Measurements from ENCODE around the gene CAPN5. TPM values are rescaled to one million over a fixed set of nuclear protein-coding genes. Genes with fewer than 3 reads are reported as not detected.
A peak's percentile ranks its signal among the peaks of the same experiment; 100 is the strongest.
"Not testable (repeated sequence)": the region's sequence is repeated elsewhere in the genome, so short reads cannot be mapped to it uniquely, and the experiment has no call there.

Gene CAPN5
- polyA plus RNA-seq, 4 donors: 43.8 to 61.1 (median 54.7) TPM

- FAIRE-seq (no peak), DNase-seq (no peak)
- H3K27ac ChIP-seq (ENCODE audit: low read depth in 1 of 3, low read length in 2 of 3): no peak overlapping the region
- peaks cover 0 to 7% (median 6%) of the 10 kb centered on the region in 3 donors for H3K27me3 ChIP-seq (ENCODE audit: control insufficient read depth in 3 of 3, insufficient read depth in 3 of 3, low read length in 3 of 3)
- H3K4me1 ChIP-seq (ENCODE audit: control insufficient read depth in 3 of 3, insufficient read depth in 2 of 3, low read depth in 1 of 3, low read length in 2 of 3): peaks cover 0 to 20% (median 5%) of the 10 kb centered on the region in 3 donors
- no peak overlapping the region for H3K4me3 ChIP-seq (ENCODE audit: low read depth in 1 of 3, low read length in 3 of 3)
- 93 to 95% (median 95%) methylated on average over 9 of the region's 9 CpGs for WGBS, 3 donors
- H3K36me3 ChIP-seq (ENCODE audit: control insufficient read depth in 3 of 3, insufficient read depth in 2 of 3, low read depth in 1 of 3, low read length in 3 of 3): no peaks in the 10 kb centered on the region
- H3K9me3 ChIP-seq (ENCODE audit: control insufficient read depth in 2 of 2, insufficient read depth in 1 of 2, low read depth in 1 of 2, low read length in 1 of 2): peaks cover 0 to 3% of the 10 kb centered on the region in 2 donors
Measured at GRCh38 chr11:77044886-77045285, 21.9 kb upstream of the CAPN5 start.

GRCh38 chr11:77046060-77046501 lies 20.7 kb upstream of the CAPN5 start:
- Histone ChIP-seq H3K36me3 (ENCODE audit: control insufficient read depth in 3 of 3, insufficient read depth in 2 of 3, low read depth in 1 of 3, low read length in 3 of 3) (no peaks in the 10 kb centered on the region), H3K27me3 (ENCODE audit: control insufficient read depth in 3 of 3, insufficient read depth in 3 of 3, low read length in 3 of 3) (peaks cover 0 to 2% (median 0%) of the 10 kb centered on the region in 3 donors), H3K4me3 (ENCODE audit: low read depth in 1 of 3, low read length in 3 of 3) (peak overlapping the region in 1 of 3 donors; percentile 14), H3K27ac (ENCODE audit: low read depth in 1 of 3, low read length in 2 of 3) (no peak overlapping the region), H3K9me3 (ENCODE audit: control insufficient read depth in 2 of 2, insufficient read depth in 1 of 2, low read depth in 1 of 2, low read length in 1 of 2) (no peaks in the 10 kb centered on the region), H3K4me1 (ENCODE audit: control insufficient read depth in 3 of 3, insufficient read depth in 2 of 3, low read depth in 1 of 3, low read length in 2 of 3) (peaks cover 0 to 18% (median 5%) of the 10 kb centered on the region in 3 donors)
- no peak for FAIRE-seq
- WGBS, 3 donors: 3 to 7% (median 4%) methylated on average over 36 to 39 of the region's 39 CpGs
- DNase-seq: peak; percentile 68 to 85

- H3K27ac ChIP-seq (ENCODE audit: low read depth in 1 of 3, low read length in 2 of 3): peak overlapping the region in 2 of 3 donors; percentile 14 to 60
- peaks cover 0 to 2% (median 0%) of the 10 kb centered on the region in 3 donors for H3K27me3 ChIP-seq (ENCODE audit: control insufficient read depth in 3 of 3, insufficient read depth in 3 of 3, low read length in 3 of 3)
- DNase-seq: peak; percentile 94 to 96
- H3K4me1 ChIP-seq (ENCODE audit: control insufficient read depth in 3 of 3, insufficient read depth in 2 of 3, low read depth in 1 of 3, low read length in 2 of 3): peaks cover 0 to 18% (median 5%) of the 10 kb centered on the region in 3 donors
- no peaks in the 10 kb centered on the region for H3K36me3 ChIP-seq (ENCODE audit: control insufficient read depth in 3 of 3, insufficient read depth in 2 of 3, low read depth in 1 of 3, low read length in 3 of 3)
- WGBS, 3 donors: 2 to 6% (median 3%) methylated on average over 15 of the region's 15 CpGs
- H3K9me3 ChIP-seq (ENCODE audit: control insufficient read depth in 2 of 2, insufficient read depth in 1 of 2, low read depth in 1 of 2, low read length in 1 of 2): no peaks in the 10 kb centered on the region
- FAIRE-seq: no peak
- peak overlapping the region in 2 of 3 donors; percentile 38 to 42 for H3K4me3 ChIP-seq (ENCODE audit: low read depth in 1 of 3, low read length in 3 of 3)
Measured at GRCh38 chr11:77047007-77047927, 19.5 kb upstream of the CAPN5 start.

GRCh38 chr11:77047928-77048446 lies 18.8 kb upstream of the CAPN5 start:
- not testable (repeated sequence) for H3K36me3 ChIP-seq (ENCODE audit: control insufficient read depth in 3 of 3, insufficient read depth in 2 of 3, low read depth in 1 of 3, low read length in 3 of 3); H3K9me3 ChIP-seq (ENCODE audit: control insufficient read depth in 2 of 2, insufficient read depth in 1 of 2, low read depth in 1 of 2, low read length in 1 of 2); H3K4me3 ChIP-seq (ENCODE audit: low read depth in 1 of 3, low read length in 3 of 3); H3K27me3 ChIP-seq (ENCODE audit: control insufficient read depth in 3 of 3, insufficient read depth in 3 of 3, low read length in 3 of 3); DNase-seq; H3K27ac ChIP-seq (ENCODE audit: low read depth in 1 of 3, low read length in 2 of 3); FAIRE-seq
- 74 to 79% (median 76%) methylated on average over 7 of the region's 7 CpGs for WGBS, 3 donors
- peaks cover 0 to 18% (median 5%) of the 10 kb centered on the region in 3 donors for H3K4me1 ChIP-seq (ENCODE audit: control insufficient read depth in 3 of 3, insufficient read depth in 2 of 3, low read depth in 1 of 3, low read length in 2 of 3)

GRCh38 chr11:77049026-77049425 lies 17.7 kb upstream of the CAPN5 start:
- Histone ChIP-seq H3K36me3 (ENCODE audit: control insufficient read depth in 3 of 3, insufficient read depth in 2 of 3, low read depth in 1 of 3, low read length in 3 of 3) (no peaks in the 10 kb centered on the region), H3K27ac (ENCODE audit: low read depth in 1 of 3, low read length in 2 of 3) (peak overlapping the region; percentile 32 to 71 (median 34)), H3K9me3 (ENCODE audit: control insufficient read depth in 2 of 2, insufficient read depth in 1 of 2, low read depth in 1 of 2, low read length in 1 of 2) (no peaks in the 10 kb centered on the region), H3K4me1 (ENCODE audit: control insufficient read depth in 3 of 3, insufficient read depth in 2 of 3, low read depth in 1 of 3, low read length in 2 of 3) (peaks cover 0 to 18% (median 5%) of the 10 kb centered on the region in 3 donors), H3K4me3 (ENCODE audit: low read depth in 1 of 3, low read length in 3 of 3) (no peak overlapping the region), H3K27me3 (ENCODE audit: control insufficient read depth in 3 of 3, insufficient read depth in 3 of 3, low read length in 3 of 3) (peaks cover 0 to 2% (median 0%) of the 10 kb centered on the region in 3 donors)
- DNase-seq (peak in 1 of 2 donors; percentile 73), FAIRE-seq (no peak)
- WGBS, 3 donors: 20 to 55% (median 35%) methylated on average over 6 of the region's 6 CpGs

- WGBS, 3 donors: 81 to 87% (median 86%) methylated on average over 3 of the region's 3 CpGs
- no peak overlapping the region for H3K27ac ChIP-seq (ENCODE audit: low read depth in 1 of 3, low read length in 2 of 3)
Measured at GRCh38 chr11:77051511-77051910, 15.3 kb upstream of the CAPN5 start.

GRCh38 chr11:77052518-77052917 lies 14.3 kb upstream of the CAPN5 start:
- FAIRE-seq (no peak), DNase-seq (no peak)
- Histone ChIP-seq H3K36me3 (ENCODE audit: control insufficient read depth in 3 of 3, insufficient read depth in 2 of 3, low read depth in 1 of 3, low read length in 3 of 3) (no peaks in the 10 kb centered on the region), H3K27me3 (ENCODE audit: control insufficient read depth in 3 of 3, insufficient read depth in 3 of 3, low read length in 3 of 3) (no peaks in the 10 kb centered on the region), H3K4me3 (ENCODE audit: low read depth in 1 of 3, low read length in 3 of 3) (no peak overlapping the region), H3K9me3 (ENCODE audit: control insufficient read depth in 2 of 2, insufficient read depth in 1 of 2, low read depth in 1 of 2, low read length in 1 of 2) (peaks cover 3 to 26% of the 10 kb centered on the region in 2 donors), H3K27ac (ENCODE audit: low read depth in 1 of 3, low read length in 2 of 3) (no peak overlapping the region), H3K4me1 (ENCODE audit: control insufficient read depth in 3 of 3, insufficient read depth in 2 of 3, low read depth in 1 of 3, low read length in 2 of 3) (peaks cover 0 to 9% (median 5%) of the 10 kb centered on the region in 3 donors)
- WGBS, 3 donors: 78 to 90% (median 86%) methylated on average over 7 of the region's 7 CpGs

More at GRCh38 chr11:77051511-77051910, 15.3 kb upstream of the CAPN5 start:
- peaks cover 0 to 13% (median 5%) of the 10 kb centered on the region in 3 donors for H3K4me1 ChIP-seq (ENCODE audit: control insufficient read depth in 3 of 3, insufficient read depth in 2 of 3, low read depth in 1 of 3, low read length in 2 of 3)
- H3K27me3 ChIP-seq (ENCODE audit: control insufficient read depth in 3 of 3, insufficient read depth in 3 of 3, low read length in 3 of 3): no peaks in the 10 kb centered on the region
- H3K4me3 ChIP-seq (ENCODE audit: low read depth in 1 of 3, low read length in 3 of 3): no peak overlapping the region
- FAIRE-seq: no peak
- H3K9me3 ChIP-seq (ENCODE audit: control insufficient read depth in 2 of 2, insufficient read depth in 1 of 2, low read depth in 1 of 2, low read length in 1 of 2): peaks cover 3 to 16% of the 10 kb centered on the region in 2 donors
- no peaks in the 10 kb centered on the region for H3K36me3 ChIP-seq (ENCODE audit: control insufficient read depth in 3 of 3, insufficient read depth in 2 of 3, low read depth in 1 of 3, low read length in 3 of 3)
- no peak for DNase-seq

- Histone ChIP-seq H3K27me3 (ENCODE audit: control insufficient read depth in 3 of 3, insufficient read depth in 3 of 3, low read length in 3 of 3) (no peaks in the 10 kb centered on the region), H3K9me3 (ENCODE audit: control insufficient read depth in 2 of 2, insufficient read depth in 1 of 2, low read depth in 1 of 2, low read length in 1 of 2) (peaks cover 3 to 27% of the 10 kb centered on the region in 2 donors), H3K36me3 (ENCODE audit: control insufficient read depth in 3 of 3, insufficient read depth in 2 of 3, low read depth in 1 of 3, low read length in 3 of 3) (no peaks in the 10 kb centered on the region), H3K4me3 (ENCODE audit: low read depth in 1 of 3, low read length in 3 of 3) (no peak overlapping the region), H3K27ac (ENCODE audit: low read depth in 1 of 3, low read length in 2 of 3) (no peak overlapping the region), H3K4me1 (ENCODE audit: control insufficient read depth in 3 of 3, insufficient read depth in 2 of 3, low read depth in 1 of 3, low read length in 2 of 3) (peaks cover 0 to 9% (median 5%) of the 10 kb centered on the region in 3 donors)
- FAIRE-seq (no peak), DNase-seq (no peak)
- WGBS, 3 donors: 87 to 92% (median 87%) methylated on average over 14 of the region's 14 CpGs
Measured at GRCh38 chr11:77053217-77054015, 13.4 kb upstream of the CAPN5 start.
